Neural crest cell (in vitro differentiated cells): ENCODE results near the gene RIPK3. TPM values are rescaled to one million over a fixed set of nuclear protein-coding genes. Genes with fewer than 3 reads are reported as not detected.

ENCODE experiments used
- DNase-seq: peaks from one replicate; pipeline ENCODE4 v3.0.0; 2021; ENCODE audit warnings: low read depth, mixed read lengths, low spot score
- H3K27ac Mint-ChIP-seq: one replicate; pipeline ENCODE4 v1.8.0; 2021; ENCODE audit warnings: mild to moderate bottlenecking, mixed read lengths; ENCODE audit not compliant: unreplicated experiment
- H3K27me3 Mint-ChIP-seq: 2 replicates; pipeline ENCODE4 v1.8.0; 2021; ENCODE audit warnings: low read depth, mild to moderate bottlenecking, mixed read lengths
- H3K36me3 Mint-ChIP-seq: 2 replicates; pipeline ENCODE4 v1.8.0; 2021; ENCODE audit warnings: low read depth, mild to moderate bottlenecking, mixed read lengths
- H3K4me1 Mint-ChIP-seq: 2 replicates; pipeline ENCODE4 v1.8.0; 2021; ENCODE audit warnings: mixed read lengths
- H3K4me3 Mint-ChIP-seq: one replicate; pipeline ENCODE4 v1.8.0; 2021; ENCODE audit warnings: mild to moderate bottlenecking, mixed read lengths
- H3K9me3 Mint-ChIP-seq: 2 replicates; pipeline ENCODE4 v1.8.0; 2021; ENCODE audit warnings: mixed read lengths
- CTCF ChIP-seq: fragments of 200-600 bp; sonication (generic); conservative IDR thresholded peaks from 2 replicates; pipeline ENCODE4 v1.5.0; 2021; ENCODE audit warnings: antibody characterized with exemption, mild to moderate bottlenecking
- total RNA-seq: library from RNA; stranded (reverse); gene quantifications from 2 replicates; pipeline ENCODE4 v1.2.1, GENCODE V29; 2021

The RIPK3 gene
- total RNA-seq, 1 donor from 2014 or later, result not detected

DNA sequence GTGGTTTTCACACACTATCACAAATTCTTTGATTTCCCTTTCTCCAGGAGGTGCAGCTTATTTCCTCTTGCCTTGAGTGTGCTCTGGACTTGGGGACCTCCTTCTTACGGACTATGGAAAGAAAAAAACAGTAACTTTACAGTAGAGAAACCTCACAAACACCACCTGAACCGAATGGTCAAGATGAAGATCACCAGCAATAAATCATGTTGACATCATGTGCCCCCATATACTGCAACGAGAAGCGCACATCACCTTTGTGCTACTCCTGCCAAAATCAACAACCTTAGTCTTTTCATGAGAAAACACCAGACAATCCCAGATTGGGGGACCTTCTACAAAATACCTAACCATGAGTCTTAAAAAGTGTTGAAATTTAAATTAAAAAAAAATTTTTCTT lies 45.7 kb upstream of the RIPK3 start:
- TF ChIP-seq CTCF, result no peak
- H3K4me1 Mint-ChIP-seq, result no peaks in the 10 kb centered on the region
- H3K9me3 Mint-ChIP-seq, result no peaks in the 10 kb centered on the region
- no peaks in the 10 kb centered on the region for H3K36me3 Mint-ChIP-seq
- no peak overlapping the region for H3K4me3 Mint-ChIP-seq
- no peak for DNase-seq
- no peak overlapping the region for H3K27ac Mint-ChIP-seq
- H3K27me3 Mint-ChIP-seq, result peaks cover 32% of the 10 kb centered on the region

DNA sequence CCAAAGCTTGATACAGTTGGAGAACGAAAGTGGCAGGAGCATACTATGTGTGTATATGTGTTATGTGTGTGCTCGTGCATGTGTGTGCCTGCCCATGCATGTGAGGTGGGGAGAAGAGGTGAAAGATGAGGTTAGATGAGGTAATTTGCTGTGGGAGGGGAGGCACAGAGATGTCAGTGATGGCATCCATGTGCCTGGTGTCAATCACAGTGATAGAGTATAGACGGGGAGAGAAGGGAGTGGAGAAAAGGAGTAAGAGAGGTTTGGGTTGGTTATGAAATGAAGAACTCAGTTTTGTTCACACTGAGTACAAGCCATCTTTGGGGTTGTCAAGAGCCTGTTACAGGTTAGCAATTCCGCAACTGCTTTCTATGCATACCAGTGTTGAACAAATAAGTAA lies 44.4 kb upstream of the RIPK3 start:
- no peaks in the 10 kb centered on the region for H3K9me3 Mint-ChIP-seq
- no peak overlapping the region for H3K4me3 Mint-ChIP-seq
- H3K36me3 Mint-ChIP-seq, result no peaks in the 10 kb centered on the region
- H3K27me3 Mint-ChIP-seq, result peaks cover 26% of the 10 kb centered on the region
- H3K4me1 Mint-ChIP-seq, result no peaks in the 10 kb centered on the region
- DNase-seq, result no peak
- no peak overlapping the region for H3K27ac Mint-ChIP-seq
- TF ChIP-seq CTCF, result no peak

DNA sequence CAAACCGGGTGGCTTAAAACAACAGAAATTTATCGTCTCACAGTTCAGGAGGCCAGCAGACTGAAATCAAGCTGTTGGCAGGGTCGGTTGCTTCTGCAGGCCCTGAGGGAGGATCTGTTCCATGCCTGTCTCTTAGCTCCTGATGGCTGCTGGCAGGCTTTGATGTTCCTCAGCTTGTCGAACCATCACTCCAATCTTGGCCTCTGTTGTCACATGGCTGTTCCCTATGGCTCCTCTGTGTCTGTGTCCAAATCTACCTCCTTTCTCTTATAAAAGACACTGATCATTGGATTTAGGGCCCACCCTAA lies 42.2 kb upstream of the RIPK3 start:
- Mint-ChIP-seq H3K27me3 (peaks cover 15% of the 10 kb centered on the region), H3K36me3 (no peaks in the 10 kb centered on the region), H3K9me3 (no peaks in the 10 kb centered on the region), H3K4me3 (no peak overlapping the region), H3K27ac (no peak overlapping the region), H3K4me1 (no peaks in the 10 kb centered on the region)
- TF ChIP-seq CTCF, result no peak
- DNase-seq, result no peak

DNA sequence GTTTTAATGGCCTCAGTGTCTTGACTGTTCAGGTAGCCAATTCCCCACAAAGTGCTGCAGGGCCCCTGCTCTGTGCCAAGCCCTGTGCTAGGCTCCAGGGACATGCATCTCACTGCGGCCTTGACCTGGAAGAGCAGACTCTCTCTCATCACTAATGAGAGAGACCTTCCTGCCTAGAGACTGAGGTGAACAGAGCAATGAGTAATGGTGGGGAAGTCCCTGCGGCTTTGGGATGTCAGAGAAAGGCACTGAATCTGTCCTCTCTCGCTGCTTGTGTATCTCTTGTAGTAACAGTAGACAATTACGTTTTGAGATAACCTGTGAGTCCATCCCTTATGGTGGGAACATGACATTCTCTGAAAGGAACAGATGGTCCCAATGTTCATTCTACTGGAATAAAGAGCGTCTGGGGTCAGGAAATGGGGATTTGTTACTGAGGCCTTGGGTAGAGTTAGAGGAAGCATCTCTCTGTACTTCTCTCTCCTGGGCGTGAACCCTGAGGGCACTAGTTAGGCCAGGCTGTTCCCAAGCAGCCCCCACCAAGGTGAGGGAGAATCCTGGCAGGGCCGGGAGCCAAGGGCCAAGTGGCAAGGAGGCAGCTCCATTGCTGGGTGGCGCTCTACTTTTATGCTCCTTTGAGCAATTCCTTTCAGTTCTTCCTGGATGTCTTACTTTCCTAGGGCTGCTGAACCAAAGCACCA lies 41.7 kb upstream of the RIPK3 start:
- DNase-seq, result no peak
- Mint-ChIP-seq H3K9me3 (no peaks in the 10 kb centered on the region), H3K36me3 (no peaks in the 10 kb centered on the region), H3K4me1 (no peaks in the 10 kb centered on the region), H3K27me3 (peaks cover 11% of the 10 kb centered on the region), H3K27ac (no peak overlapping the region), H3K4me3 (no peak overlapping the region)
- TF ChIP-seq CTCF, result no peak

DNA sequence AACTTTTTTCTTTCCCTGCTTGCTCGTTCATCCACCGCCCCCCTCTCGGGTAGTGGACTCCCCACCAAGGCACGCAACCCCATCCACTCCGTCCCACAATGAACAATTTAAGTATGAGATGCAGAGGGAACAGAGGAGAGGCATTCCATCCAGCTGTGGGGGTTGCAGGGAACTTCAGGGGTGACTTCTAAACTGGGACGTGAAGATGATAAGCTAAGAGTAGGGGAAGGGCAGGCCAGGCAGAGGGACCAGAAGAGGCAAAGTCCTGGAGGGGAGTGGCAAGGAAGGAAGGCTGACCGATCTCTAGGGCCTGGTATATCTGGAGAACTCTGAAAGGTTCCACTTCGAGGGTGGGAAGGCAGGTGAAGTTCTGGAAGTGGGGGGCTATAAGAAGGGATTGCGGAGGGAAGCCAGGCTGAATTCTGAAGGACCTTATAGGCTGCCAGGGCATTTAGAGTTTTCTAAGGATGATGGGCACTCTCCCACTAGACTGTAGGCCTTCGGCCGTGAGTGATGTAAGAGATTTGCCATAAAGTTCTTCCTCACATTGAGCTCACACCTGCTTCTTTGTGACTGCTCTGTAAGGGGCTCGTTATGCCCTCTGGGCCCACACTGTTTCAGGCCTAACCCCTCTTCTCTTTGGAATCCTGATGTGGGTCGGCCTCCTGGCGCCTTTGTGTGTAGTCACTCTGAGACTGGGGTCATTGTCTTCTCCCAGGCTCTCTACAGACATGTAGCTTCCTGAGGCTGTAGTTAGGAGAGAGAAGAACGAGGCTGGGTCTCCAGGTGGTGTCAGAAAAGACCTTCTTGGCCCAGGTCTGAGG lies 40.3 kb upstream of the RIPK3 start:
- Mint-ChIP-seq H3K27me3 (peaks cover 7% of the 10 kb centered on the region), H3K36me3 (no peaks in the 10 kb centered on the region), H3K4me1 (no peaks in the 10 kb centered on the region), H3K27ac (no peak overlapping the region), H3K4me3 (no peak overlapping the region), H3K9me3 (no peaks in the 10 kb centered on the region)
- no peak for TF ChIP-seq CTCF
- no peak for DNase-seq
